Activated naive CD4-positive, alpha-beta T cell treated with Interleukin-2 at 50 U/mL for 16 hours (primary cell): ENCODE data around the gene SRMS.

Experiments
- DNase-seq: peaks from one replicate; pipeline ENCODE4 v3.0.0-alpha.2; 2020

Gene SRMS

GRCh38 chr20:63536997-63537524 lies 10.5 kb downstream of the SRMS start, which contains the start of gene PTK6:
TSS of gene PTK6 (minus strand) at chr20:63537376. CDS start at chr20:63537314, 62 bp downstream.
- no peak for DNase-seq

- DNase-seq: no peak
These were observed 11.1 kb downstream of the SRMS start for GRCh38 chr20:63536241-63536977.

GRCh38 chr20:63534831-63535651 lies 12.5 kb downstream of the SRMS start:
- no peak for DNase-seq

- DNase-seq: no peak
These were observed 13.1 kb downstream of the SRMS start for GRCh38 chr20:63534427-63534830.

- DNase-seq: no peak
These were observed 13.6 kb downstream of the SRMS start for GRCh38 chr20:63533871-63534393.

- no peak for DNase-seq
These were observed 14.2 kb downstream of the SRMS start for GRCh38 chr20:63533388-63533787.

- no peak for DNase-seq
These were observed 15.0 kb downstream of the SRMS start for GRCh38 chr20:63532449-63532971.

DNA sequence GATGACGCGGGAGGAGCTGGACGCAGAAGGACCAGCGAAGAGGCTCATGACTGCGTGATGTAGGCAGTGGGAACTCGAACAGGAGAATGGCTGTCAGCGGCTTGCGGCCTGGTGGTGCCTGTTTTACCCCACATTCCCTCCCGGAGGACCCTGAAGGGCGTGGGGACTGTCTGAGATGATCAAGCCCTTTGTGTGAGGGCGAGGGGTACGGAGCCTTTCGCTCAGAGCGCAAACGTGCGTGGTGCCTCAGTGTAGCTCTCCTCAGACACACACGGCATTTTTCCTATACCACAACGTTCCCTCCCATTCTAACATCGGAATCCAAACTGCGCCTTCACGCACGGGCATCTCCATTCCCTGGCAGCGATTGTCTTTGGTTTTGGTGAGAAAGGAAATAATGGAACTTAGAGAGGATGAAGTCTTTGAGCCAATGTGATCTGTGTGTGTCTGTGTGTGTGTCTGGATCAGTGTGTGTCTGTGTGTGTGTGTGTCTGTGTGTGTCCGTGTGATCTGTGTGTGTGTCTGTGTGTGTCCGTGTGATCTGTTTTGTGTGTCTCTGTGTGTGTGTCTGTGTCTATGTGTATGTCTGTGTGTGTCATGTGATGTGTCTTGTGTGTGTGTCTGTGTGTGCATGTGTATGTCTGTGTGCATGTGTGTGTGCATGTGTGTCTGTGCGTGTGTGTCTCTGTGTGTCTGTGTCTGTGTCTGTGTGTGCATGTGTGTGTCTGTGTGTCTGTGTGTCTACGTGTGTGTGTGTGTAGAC lies 15.7 kb downstream of the SRMS start:
- DNase-seq: no peak

DNA sequence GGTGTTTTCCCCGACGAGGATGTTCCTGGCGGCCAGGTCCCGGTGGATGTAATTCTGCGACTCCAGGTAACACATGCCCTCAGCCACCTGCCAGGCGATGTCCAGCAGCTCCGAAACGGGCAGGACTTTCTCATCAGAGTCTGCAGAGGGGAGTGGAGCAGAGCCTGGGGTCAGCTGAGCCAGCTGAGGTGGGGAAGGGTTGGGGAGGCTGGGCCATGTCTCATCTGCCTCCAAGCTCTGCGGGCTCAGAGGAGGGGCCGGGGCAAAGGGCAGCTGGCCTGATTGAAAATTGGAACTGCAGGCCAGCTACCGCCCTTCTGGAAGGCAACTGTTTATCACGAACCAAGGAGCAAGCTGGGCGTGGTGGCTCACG lies 16.8 kb downstream of the SRMS start:
- DNase-seq: no peak

DNA sequence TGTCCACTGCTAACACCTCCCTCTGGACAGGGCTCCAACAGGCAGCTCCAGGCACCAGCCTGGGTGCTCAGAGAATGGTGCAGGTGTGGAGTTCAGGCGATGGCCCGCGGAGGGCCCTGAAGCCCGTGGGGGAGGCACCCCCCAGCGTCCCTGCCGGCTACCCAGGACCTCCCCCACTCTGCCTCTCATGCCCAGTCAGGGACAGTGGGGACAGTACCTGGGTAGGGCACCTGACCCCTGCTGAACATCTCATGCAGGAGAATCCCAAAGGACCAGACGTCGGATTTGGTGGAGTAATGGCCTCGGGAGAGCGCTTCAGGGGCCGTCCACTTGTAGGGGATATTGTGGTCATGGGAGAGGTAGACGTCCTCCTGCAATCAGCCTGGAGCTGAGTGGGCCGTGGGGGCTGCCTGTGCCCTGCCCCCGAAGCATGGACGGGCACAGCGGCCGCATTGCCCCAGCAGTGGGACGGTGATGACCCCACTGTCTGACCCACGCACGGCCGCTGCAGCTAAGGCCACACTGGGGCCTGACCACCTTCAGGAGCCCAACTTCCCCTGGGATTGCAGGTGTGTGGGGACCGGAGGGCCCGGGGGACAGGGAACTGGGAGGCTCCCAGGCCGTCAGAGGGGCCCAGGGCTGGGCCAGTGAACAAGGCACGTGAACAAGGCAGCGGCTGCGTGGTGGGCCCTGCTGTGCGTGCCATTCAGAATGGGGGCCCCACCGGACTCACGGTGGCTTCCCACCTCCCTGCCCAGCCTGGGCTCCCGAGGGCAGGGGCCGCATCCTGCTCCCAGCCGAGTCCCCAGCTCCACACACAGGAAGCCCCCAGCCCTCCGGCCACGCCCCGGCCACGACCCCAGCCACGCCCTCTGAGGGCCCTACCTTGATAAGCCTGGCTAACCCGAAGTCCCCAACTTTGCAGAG lies 17.4 kb downstream of the SRMS start:
- DNase-seq: no peak

DNA sequence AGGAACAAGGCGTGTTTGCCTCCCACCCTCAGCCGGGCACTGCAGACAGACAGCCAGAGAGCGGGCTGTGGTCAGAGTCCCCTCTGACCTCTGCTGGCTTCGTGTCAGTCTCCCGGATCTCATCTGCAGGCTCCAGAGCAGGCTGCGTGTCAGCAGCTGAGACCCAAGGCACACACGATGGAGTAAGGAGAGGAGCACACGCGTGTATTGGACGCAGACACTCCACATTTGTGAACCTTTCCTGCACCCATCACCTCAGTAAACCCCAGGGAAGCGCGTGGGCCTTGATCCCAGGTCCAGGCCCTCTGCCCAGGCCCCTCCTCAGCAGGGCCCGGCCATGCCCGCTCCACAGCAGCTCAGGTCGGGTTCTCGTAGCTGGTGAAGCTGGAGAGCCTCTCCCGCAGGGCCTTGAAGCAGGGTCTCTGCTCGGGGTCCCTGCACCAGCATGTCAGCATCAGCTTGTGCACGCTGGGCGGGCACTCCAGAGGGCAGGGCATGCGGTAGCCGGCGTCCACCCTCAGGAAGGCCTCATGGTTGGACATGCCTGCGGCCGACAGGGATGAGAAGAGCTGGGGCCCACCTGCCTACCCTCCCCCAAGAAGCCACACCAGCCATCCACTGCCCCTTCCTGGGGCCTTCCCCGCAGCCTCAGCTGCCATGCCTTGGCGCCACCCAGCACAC lies 18.2 kb downstream of the SRMS start:
- DNase-seq: no peak

- DNase-seq: no peak
These were observed 20.4 kb downstream of the SRMS start for GRCh38 chr20:63527184-63527583.

DNA sequence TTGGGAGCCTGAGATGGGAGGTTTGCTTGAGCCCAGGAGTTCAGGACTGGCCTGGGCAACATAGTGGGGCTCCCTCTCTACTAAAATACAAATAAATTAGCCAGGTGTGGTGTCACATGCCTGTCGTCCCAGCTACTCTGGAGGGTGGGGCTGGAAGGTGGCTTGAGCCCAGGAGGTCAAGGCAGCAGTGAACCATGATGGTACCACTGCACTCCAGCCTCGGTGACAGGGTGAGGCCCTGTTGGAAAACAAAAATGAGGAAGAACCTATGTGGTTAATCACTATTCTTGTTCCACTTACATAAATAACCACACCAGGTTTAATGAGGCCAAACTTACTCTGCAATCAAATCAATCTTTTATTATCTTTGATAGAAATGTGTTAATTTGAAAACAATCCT lies 21.6 kb downstream of the SRMS start:
- DNase-seq: no peak

GRCh38 chr20:63525185-63525584 lies 22.4 kb downstream of the SRMS start:
- no peak for DNase-seq

DNA sequence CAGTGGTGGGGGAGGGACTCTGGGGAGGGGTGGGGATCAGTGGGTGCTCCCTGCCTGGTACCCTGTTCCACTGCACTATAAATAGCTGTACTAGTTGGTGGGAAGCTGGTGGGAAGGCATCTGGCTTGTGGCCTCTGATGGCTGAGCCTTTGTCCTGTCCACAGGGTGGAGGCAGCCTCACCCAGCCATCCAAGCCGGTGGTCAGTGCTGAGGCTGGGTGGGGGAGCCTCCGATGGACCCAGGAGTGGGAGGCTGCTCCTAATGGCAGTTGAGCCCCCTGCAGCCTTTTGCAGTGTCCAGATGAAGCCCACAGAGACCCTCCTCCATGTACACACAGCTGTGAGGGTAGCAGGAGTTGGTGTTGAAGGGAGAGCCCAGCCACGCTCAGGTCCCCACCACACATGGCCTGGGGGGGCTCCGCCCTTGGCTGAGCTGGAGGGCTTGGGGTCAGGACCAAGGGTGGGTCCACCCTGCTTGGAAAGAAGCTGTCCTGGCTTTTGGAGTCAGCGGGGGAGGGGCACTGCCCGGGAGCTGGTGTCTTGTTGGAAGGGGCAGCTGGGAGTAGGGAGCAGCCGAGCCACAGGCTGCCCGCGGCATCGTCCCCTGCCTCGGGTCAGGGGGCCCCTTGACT lies 24.5 kb downstream of the SRMS start:
- no peak for DNase-seq

- DNase-seq: no peak
These were observed 25.3 kb downstream of the SRMS start for GRCh38 chr20:63522091-63522868.

DNA sequence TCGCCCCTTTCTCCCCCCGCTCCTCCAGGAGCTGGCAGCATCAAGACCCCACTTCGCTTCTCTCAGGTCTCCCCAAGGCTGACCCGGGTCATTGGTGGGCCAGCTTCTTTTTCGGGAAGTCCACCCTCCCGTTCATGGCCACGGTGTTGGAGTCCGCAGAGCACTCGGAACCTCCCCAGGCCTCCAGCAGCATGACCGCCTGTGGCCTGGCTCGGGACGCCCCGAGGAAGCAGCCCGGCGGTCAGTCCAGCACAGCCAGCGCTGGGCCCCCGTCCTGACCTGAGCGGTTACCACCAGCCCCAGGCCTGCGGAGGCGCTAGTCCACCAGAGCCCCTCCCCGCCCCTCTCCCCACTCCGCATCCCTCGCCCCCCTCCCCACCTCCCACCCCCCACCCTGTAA lies 25.9 kb downstream of the SRMS start:
- DNase-seq: no peak

GRCh38 chr20:63520934-63521601 lies 26.5 kb downstream of the SRMS start:
- peak; percentile 75 for DNase-seq

DNA sequence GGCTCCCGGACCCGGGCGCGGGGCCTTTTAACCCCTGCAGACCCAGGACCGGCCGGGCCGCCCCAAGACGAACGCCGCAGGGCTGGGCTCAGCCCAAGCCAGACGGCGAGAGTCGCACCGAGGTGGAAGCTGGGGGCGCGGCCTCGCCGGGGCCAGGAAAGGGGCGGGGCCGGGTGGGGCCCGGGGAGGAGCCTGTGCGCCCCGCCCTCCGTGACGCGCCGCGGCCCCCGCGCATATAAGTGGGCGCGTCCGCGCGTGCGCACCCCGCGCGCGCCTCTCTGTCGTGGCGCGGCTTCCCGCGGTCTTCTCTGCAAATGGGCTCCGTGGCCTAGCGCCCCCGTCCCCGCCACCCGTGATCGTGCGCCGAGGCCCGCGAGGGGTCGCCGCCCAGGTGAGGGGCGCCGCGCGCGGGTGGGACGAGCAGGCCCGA lies 27.0 kb downstream of the SRMS start, which contains the start of gene PPDPF:
PPDPF (plus strand) TSS at position 262 of the 430 bp plus-strand sequence. CDS start 544 bp downstream, outside the sequence.
- peak; percentile 79 for DNase-seq
